Measurements from ENCODE around the gene MYBPH. TPM values are rescaled to one million over a fixed set of nuclear protein-coding genes. Genes with fewer than 3 reads are reported as not detected.

The MYBPH gene
- total RNA-seq, 5 donors from 2014 or later (not counting 1 experiment from before 2014, with no cell fraction given) = not detected

DNA sequence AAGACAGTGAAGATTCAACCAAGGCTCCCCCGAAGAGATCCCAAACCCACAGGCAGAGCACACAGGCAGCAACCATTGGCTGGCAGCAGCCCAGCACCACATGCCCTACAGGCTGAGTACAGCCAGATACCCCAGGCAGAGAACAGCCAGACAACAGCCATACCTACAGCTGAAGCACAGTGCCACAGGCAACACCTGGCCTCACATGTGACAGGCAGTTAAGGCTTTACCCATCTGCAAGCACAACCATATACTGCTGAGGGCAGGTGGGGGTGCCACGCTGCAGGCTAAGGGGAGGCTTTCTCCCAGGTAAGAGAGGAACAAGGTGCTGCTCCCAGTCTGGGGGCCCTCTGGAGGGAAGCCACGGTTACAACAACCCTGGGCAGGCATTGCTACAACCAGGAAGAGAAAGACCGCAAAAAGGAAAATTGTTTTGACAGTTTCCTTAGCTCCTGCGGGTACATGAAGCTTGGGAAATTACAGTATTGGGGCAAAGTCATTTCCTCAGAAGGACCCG, 41.6 kb upstream of the MYBPH start:
- ChIA-PET POLR2A (no interaction called here), CTCF (interaction anchor here in 1 of 2 donors (1.6 to 2.1 kb wide), 2 partner anchors 177 to 178 kb away, joined by 5 to 7 read pairs; no protein-coding TSS in a partner anchor)
- H3K4me3 Mint-ChIP-seq = no peak overlapping the region
- no peak for ATAC-seq (replicated peaks in 1 of 4)
- no peaks in the 10 kb centered on the region for H3K36me3 Mint-ChIP-seq
- Histone ChIP-seq H3K36me3 (ENCODE audit: control insufficient read depth in 2 of 2, extremely low read depth in 1 of 2, insufficient read depth in 1 of 2, low read length in 1 of 2) (no peaks in the 10 kb centered on the region), H3K4me3 (ENCODE audit: control insufficient read depth in 1 of 2, extremely low read depth in 1 of 2, low read length in 1 of 2) (no peak overlapping the region), H3K27me3 (replicated peaks in 1 of 2; ENCODE audit: control insufficient read depth in 2 of 2, extremely low read depth in 1 of 2, insufficient read depth in 2 of 2, low read length in 1 of 2) (peaks cover 0 to 35% of the 10 kb centered on the region in 2 experiments), H3K9me3 (no peaks in the 10 kb centered on the region), H3K27ac (ENCODE audit: low read length) (no peak overlapping the region), H3K4me1 (ENCODE audit: control insufficient read depth in 1 of 2, extremely low read depth in 1 of 2, insufficient read depth in 2 of 2, low read length in 2 of 2) (peaks cover 0 to 3% of the 10 kb centered on the region in 2 experiments)
- H3K27ac Mint-ChIP-seq = no peak overlapping the region
- no peak for DNase-seq
- peaks cover 15 to 17% of the 10 kb centered on the region in 2 donors for H3K27me3 Mint-ChIP-seq
- no peaks in the 10 kb centered on the region for H3K9me3 Mint-ChIP-seq
- 8% methylated on average over 2 of the region's 6 CpGs for WGBS (ENCODE audit: insufficient coverage)
- peaks cover 2 to 9% (median 3%) of the 10 kb centered on the region in 3 donors for H3K4me1 Mint-ChIP-seq

- Mint-ChIP-seq H3K4me3 (no peak overlapping the region), H3K27me3 (peaks cover 15 to 17% of the 10 kb centered on the region in 2 donors), H3K4me1 (peaks cover 2 to 9% (median 3%) of the 10 kb centered on the region in 3 donors), H3K36me3 (no peaks in the 10 kb centered on the region), H3K27ac (no peak overlapping the region), H3K9me3 (no peaks in the 10 kb centered on the region)
- no peaks in the 10 kb centered on the region for H3K9me3 ChIP-seq
- no peaks in the 10 kb centered on the region for H3K36me3 ChIP-seq (ENCODE audit: control insufficient read depth in 2 of 2, extremely low read depth in 1 of 2, insufficient read depth in 1 of 2, low read length in 1 of 2)
- WGBS (ENCODE audit: insufficient coverage) = 40% methylated on average over 19 of the region's 19 CpGs
- peak in 30 of 35 experiments; percentile 8 to 78 (median 36) for DNase-seq
- ChIA-PET CTCF (interaction anchor here (0.6 to 2.1 kb wide), 7 partner anchors 13 to 737 kb away, joined by 3 to 17 read pairs (median 3); no protein-coding TSS in a partner anchor), POLR2A (interaction anchor here in 1 of 2 donors (0.6 kb wide), 1 partner anchor 20 kb away, joined by 3 read pairs; no protein-coding TSS in a partner anchor)
- peak; percentile 61 to 74 (median 69) for ATAC-seq (replicated peaks in 1 of 4)
- no peak overlapping the region for H3K27ac ChIP-seq (ENCODE audit: low read length)
- peaks cover 0 to 3% of the 10 kb centered on the region in 2 experiments for H3K4me1 ChIP-seq (ENCODE audit: control insufficient read depth in 1 of 2, extremely low read depth in 1 of 2, insufficient read depth in 2 of 2, low read length in 2 of 2)
- peaks cover 0 to 35% of the 10 kb centered on the region in 2 experiments for H3K27me3 ChIP-seq (replicated peaks in 1 of 2; ENCODE audit: control insufficient read depth in 2 of 2, extremely low read depth in 1 of 2, insufficient read depth in 2 of 2, low read length in 1 of 2)
- H3K4me3 ChIP-seq (ENCODE audit: control insufficient read depth in 1 of 2, extremely low read depth in 1 of 2, low read length in 1 of 2) = no peak overlapping the region
These were observed 40.9 kb upstream of the MYBPH start for GRCh38 chr1:203216274-203217138.

- peaks cover 15 to 17% of the 10 kb centered on the region in 2 donors for H3K27me3 Mint-ChIP-seq
- H3K4me3 Mint-ChIP-seq = no peak overlapping the region
These were observed 39.9 kb upstream of the MYBPH start for GRCh38 chr1:203215573-203215972.

DNA sequence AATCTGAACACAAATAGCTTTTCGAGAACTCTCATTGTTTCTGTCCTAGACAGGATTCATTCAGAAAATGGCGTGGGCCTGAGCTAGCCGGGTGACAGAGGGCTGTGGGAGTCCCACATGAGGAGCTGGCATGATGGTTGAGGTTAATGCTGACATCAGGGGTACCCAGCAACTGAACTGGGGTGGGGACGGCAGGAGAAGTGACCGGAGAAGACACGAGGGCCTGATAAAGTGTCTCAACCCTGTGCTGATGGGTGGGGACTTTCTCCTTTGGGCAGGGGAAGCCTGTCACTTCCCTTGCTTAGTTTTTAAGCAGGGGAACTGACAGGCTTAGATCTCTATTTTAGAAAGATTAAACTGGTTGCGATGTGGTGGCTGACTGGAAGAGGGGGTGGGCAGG, 39.2 kb upstream of the MYBPH start:
- Mint-ChIP-seq H3K27ac (no peak overlapping the region), H3K36me3 (no peaks in the 10 kb centered on the region), H3K27me3 (peaks cover 15 to 17% of the 10 kb centered on the region in 2 donors), H3K4me1 (peaks cover 2 to 9% (median 3%) of the 10 kb centered on the region in 3 donors), H3K9me3 (no peaks in the 10 kb centered on the region), H3K4me3 (no peak overlapping the region)
- H3K27ac ChIP-seq (ENCODE audit: low read length) = no peak overlapping the region
- ChIA-PET POLR2A (interaction anchor here (0.5 to 0.6 kb wide), 3 partner anchors 220 to 840 kb away, joined by 3 to 5 read pairs (median 4); no protein-coding TSS in a partner anchor), CTCF (interaction anchor here (0.6 to 1.9 kb wide), 6 partner anchors 46 to 621 kb away, joined by 3 to 17 read pairs (median 3); no protein-coding TSS in a partner anchor)
- H3K4me1 ChIP-seq (ENCODE audit: control insufficient read depth in 1 of 2, extremely low read depth in 1 of 2, insufficient read depth in 2 of 2, low read length in 2 of 2) = peaks cover 0 to 3% of the 10 kb centered on the region in 2 experiments
- DNase-seq = no peak
- H3K4me3 ChIP-seq (ENCODE audit: control insufficient read depth in 1 of 2, extremely low read depth in 1 of 2, low read length in 1 of 2) = no peak overlapping the region
- no peaks in the 10 kb centered on the region for H3K36me3 ChIP-seq (ENCODE audit: control insufficient read depth in 2 of 2, extremely low read depth in 1 of 2, insufficient read depth in 1 of 2, low read length in 1 of 2)
- H3K27me3 ChIP-seq (replicated peaks in 1 of 2; ENCODE audit: control insufficient read depth in 2 of 2, extremely low read depth in 1 of 2, insufficient read depth in 2 of 2, low read length in 1 of 2) = peaks cover 0 to 35% of the 10 kb centered on the region in 2 experiments
- 57% methylated on average over 5 of the region's 7 CpGs for WGBS (ENCODE audit: insufficient coverage)
- ATAC-seq (replicated peaks in 1 of 4) = no peak
- H3K9me3 ChIP-seq = no peaks in the 10 kb centered on the region

More at GRCh38 chr1:203215573-203215972, 39.9 kb upstream of the MYBPH start:
- Mint-ChIP-seq H3K4me1 (peaks cover 2 to 9% (median 3%) of the 10 kb centered on the region in 3 donors), H3K36me3 (no peaks in the 10 kb centered on the region), H3K27ac (no peak overlapping the region), H3K9me3 (no peaks in the 10 kb centered on the region)
- peaks cover 0 to 35% of the 10 kb centered on the region in 2 experiments for H3K27me3 ChIP-seq (replicated peaks in 1 of 2; ENCODE audit: control insufficient read depth in 2 of 2, extremely low read depth in 1 of 2, insufficient read depth in 2 of 2, low read length in 1 of 2)
- H3K4me1 ChIP-seq (ENCODE audit: control insufficient read depth in 1 of 2, extremely low read depth in 1 of 2, insufficient read depth in 2 of 2, low read length in 2 of 2) = peaks cover 0 to 3% of the 10 kb centered on the region in 2 experiments
- WGBS (ENCODE audit: insufficient coverage) = 38% methylated on average over 6 of the region's 9 CpGs
- DNase-seq (no peak), ATAC-seq (replicated peaks in 1 of 4) (no peak)
- ChIA-PET POLR2A (no interaction called here), CTCF (interaction anchor here (0.6 to 1.9 kb wide), 8 partner anchors 12 to 620 kb away, joined by 3 to 17 read pairs (median 3); no protein-coding TSS in a partner anchor)
- no peak overlapping the region for H3K27ac ChIP-seq (ENCODE audit: low read length)
- H3K36me3 ChIP-seq (ENCODE audit: control insufficient read depth in 2 of 2, extremely low read depth in 1 of 2, insufficient read depth in 1 of 2, low read length in 1 of 2) = no peaks in the 10 kb centered on the region
- no peak overlapping the region for H3K4me3 ChIP-seq (ENCODE audit: control insufficient read depth in 1 of 2, extremely low read depth in 1 of 2, low read length in 1 of 2)
- no peaks in the 10 kb centered on the region for H3K9me3 ChIP-seq

DNA sequence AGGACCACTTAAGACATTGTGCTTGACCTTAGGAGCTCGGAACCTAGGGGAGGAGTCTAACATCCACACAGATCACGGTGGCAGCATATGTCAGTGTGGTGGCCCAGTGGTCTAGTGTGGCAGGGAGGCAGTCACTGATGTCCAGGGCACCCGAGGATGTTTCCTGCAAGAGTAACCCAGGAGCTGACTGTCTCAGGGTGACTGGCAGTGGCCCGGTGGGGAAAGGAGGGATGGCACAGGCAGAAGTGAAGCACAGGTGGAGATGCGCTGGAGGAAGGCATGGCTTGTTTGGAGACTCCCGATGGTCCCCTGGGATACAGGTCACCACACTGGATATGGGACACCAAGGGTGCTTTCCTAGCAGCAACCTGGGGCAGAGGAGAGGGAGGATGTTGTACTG, 37.5 kb upstream of the MYBPH start:
- WGBS (ENCODE audit: insufficient coverage) = 86% methylated on average over 6 of the region's 6 CpGs
- Mint-ChIP-seq H3K9me3 (no peaks in the 10 kb centered on the region), H3K4me1 (peaks cover 2 to 9% (median 3%) of the 10 kb centered on the region in 3 donors), H3K27me3 (peaks cover 9 to 11% of the 10 kb centered on the region in 2 donors), H3K27ac (no peak overlapping the region), H3K4me3 (no peak overlapping the region), H3K36me3 (no peaks in the 10 kb centered on the region)
- no peaks in the 10 kb centered on the region for H3K9me3 ChIP-seq
- H3K27ac ChIP-seq (ENCODE audit: low read length) = no peak overlapping the region
- H3K4me1 ChIP-seq (ENCODE audit: control insufficient read depth in 1 of 2, extremely low read depth in 1 of 2, insufficient read depth in 2 of 2, low read length in 2 of 2) = peaks cover 0 to 3% of the 10 kb centered on the region in 2 experiments
- DNase-seq (no peak), ATAC-seq (replicated peaks in 1 of 4) (no peak)
- CTCF ChIA-PET = no interaction called here
- POLR2A ChIA-PET = no interaction called here
- no peaks in the 10 kb centered on the region for H3K36me3 ChIP-seq (ENCODE audit: control insufficient read depth in 2 of 2, extremely low read depth in 1 of 2, insufficient read depth in 1 of 2, low read length in 1 of 2)
- peaks cover 0 to 35% of the 10 kb centered on the region in 2 experiments for H3K27me3 ChIP-seq (replicated peaks in 1 of 2; ENCODE audit: control insufficient read depth in 2 of 2, extremely low read depth in 1 of 2, insufficient read depth in 2 of 2, low read length in 1 of 2)
- no peak overlapping the region for H3K4me3 ChIP-seq (ENCODE audit: control insufficient read depth in 1 of 2, extremely low read depth in 1 of 2, low read length in 1 of 2)

GRCh38 chr1:203211812-203212211, 36.2 kb upstream of the MYBPH start:
- Histone ChIP-seq H3K36me3 (ENCODE audit: control insufficient read depth in 2 of 2, extremely low read depth in 1 of 2, insufficient read depth in 1 of 2, low read length in 1 of 2) (no peaks in the 10 kb centered on the region), H3K4me3 (ENCODE audit: control insufficient read depth in 1 of 2, extremely low read depth in 1 of 2, low read length in 1 of 2) (no peak overlapping the region), H3K27me3 (replicated peaks in 1 of 2; ENCODE audit: control insufficient read depth in 2 of 2, extremely low read depth in 1 of 2, insufficient read depth in 2 of 2, low read length in 1 of 2) (peaks cover 0 to 23% of the 10 kb centered on the region in 2 experiments), H3K27ac (ENCODE audit: low read length) (no peak overlapping the region), H3K9me3 (no peaks in the 10 kb centered on the region), H3K4me1 (ENCODE audit: control insufficient read depth in 1 of 2, extremely low read depth in 1 of 2, insufficient read depth in 2 of 2, low read length in 2 of 2) (peaks cover 0 to 3% of the 10 kb centered on the region in 2 experiments)
- CTCF ChIA-PET = no interaction called here
- H3K27me3 Mint-ChIP-seq = peaks cover 8 to 9% of the 10 kb centered on the region in 2 donors
- no peaks in the 10 kb centered on the region for H3K9me3 Mint-ChIP-seq
- peaks cover 2 to 9% (median 3%) of the 10 kb centered on the region in 3 donors for H3K4me1 Mint-ChIP-seq
- H3K36me3 Mint-ChIP-seq = no peaks in the 10 kb centered on the region
- POLR2A ChIA-PET = no interaction called here
- DNase-seq (no peak), ATAC-seq (replicated peaks in 1 of 4) (no peak)
- no peak overlapping the region for H3K4me3 Mint-ChIP-seq
- 67% methylated on average over 1 of the region's 3 CpGs for WGBS (ENCODE audit: insufficient coverage)
- no peak overlapping the region for H3K27ac Mint-ChIP-seq

Data from T-cell (primary cell).